ENCODE data around the gene CCND1. TPM values are rescaled to one million over a fixed set of nuclear protein-coding genes. Genes with fewer than 3 reads are reported as not detected.

Gene CCND1
- total RNA-seq, 5 donors from 2014 or later (not counting 1 experiment from before 2014, with no cell fraction given): 1.0 to 4.2 (median 2.8) TPM

DNA sequence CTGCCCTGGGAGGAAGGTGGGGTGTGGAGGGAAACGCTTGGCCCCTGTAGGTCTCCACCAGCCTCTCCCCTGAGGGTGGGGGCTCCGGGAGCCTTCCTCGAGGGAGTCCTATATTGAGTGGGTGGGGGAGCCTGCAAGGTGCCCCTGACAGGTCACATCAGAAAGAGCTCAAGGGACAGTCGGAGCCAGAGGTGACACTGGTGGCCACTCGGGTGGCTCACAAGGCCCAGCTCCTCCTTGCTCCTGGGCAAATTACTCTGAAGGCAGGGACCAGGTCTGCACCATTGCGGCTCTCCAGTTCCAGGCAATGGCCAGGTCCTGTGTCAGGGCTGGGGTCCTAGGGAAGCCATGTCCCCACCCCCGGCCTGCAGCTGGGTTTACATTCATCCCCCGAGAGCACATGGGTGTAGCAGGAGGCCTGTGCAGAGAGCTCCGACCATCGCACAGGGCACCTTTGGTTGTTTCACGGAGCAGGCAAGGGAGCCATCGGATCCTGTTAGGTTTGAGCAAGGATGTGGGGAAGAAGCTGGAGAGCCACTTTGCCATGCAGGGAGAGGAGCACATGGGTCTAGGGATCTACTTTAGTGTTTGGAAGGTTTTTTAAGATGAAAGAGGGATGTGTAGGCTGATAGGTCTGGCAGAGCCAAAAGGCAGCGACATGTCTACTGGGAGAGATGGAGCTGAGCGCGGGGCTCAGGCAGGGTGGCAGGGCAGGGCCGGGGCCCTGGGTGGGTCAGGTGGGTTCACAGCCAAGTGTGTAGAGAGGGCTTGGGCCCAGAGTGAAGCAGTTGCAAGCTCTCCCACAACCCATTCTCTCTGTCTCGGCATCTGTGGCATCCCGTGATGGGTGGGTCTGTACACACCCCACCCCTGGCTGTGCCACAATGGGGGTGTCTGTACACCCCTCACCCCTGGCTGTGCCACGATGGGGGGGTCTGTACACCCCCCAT lies 14.8 kb downstream of the CCND1 start:
- Histone ChIP-seq H3K27me3 (replicated peaks in 1 of 2; ENCODE audit: control insufficient read depth in 2 of 2, extremely low read depth in 1 of 2, insufficient read depth in 2 of 2, low read length in 1 of 2) (no peaks in the 10 kb centered on the region), H3K4me3 (ENCODE audit: control insufficient read depth in 1 of 2, extremely low read depth in 1 of 2, low read length in 1 of 2) (no peak overlapping the region), H3K27ac (ENCODE audit: low read length) (no peak overlapping the region), H3K36me3 (ENCODE audit: control insufficient read depth in 2 of 2, extremely low read depth in 1 of 2, insufficient read depth in 1 of 2, low read length in 1 of 2) (peaks cover 0 to 3% of the 10 kb centered on the region in 2 donors), H3K4me1 (ENCODE audit: control insufficient read depth in 1 of 2, extremely low read depth in 1 of 2, insufficient read depth in 2 of 2, low read length in 2 of 2) (no peaks in the 10 kb centered on the region), H3K9me3 (no peaks in the 10 kb centered on the region)
- DNase-seq (no peak), ATAC-seq (replicated peaks in 1 of 4) (no peak)
- CTCF ChIA-PET: no interaction called here
- no peaks in the 10 kb centered on the region for H3K9me3 Mint-ChIP-seq
- no peaks in the 10 kb centered on the region for H3K27me3 Mint-ChIP-seq
- H3K4me1 Mint-ChIP-seq: no peaks in the 10 kb centered on the region
- POLR2A ChIA-PET: no interaction called here
- H3K36me3 Mint-ChIP-seq: peaks cover 2% of the 10 kb centered on the region
- no peak overlapping the region for H3K27ac Mint-ChIP-seq
- WGBS (ENCODE audit: insufficient coverage): 92% methylated on average over 12 of the region's 19 CpGs
- no peak overlapping the region for H3K4me3 Mint-ChIP-seq

DNA sequence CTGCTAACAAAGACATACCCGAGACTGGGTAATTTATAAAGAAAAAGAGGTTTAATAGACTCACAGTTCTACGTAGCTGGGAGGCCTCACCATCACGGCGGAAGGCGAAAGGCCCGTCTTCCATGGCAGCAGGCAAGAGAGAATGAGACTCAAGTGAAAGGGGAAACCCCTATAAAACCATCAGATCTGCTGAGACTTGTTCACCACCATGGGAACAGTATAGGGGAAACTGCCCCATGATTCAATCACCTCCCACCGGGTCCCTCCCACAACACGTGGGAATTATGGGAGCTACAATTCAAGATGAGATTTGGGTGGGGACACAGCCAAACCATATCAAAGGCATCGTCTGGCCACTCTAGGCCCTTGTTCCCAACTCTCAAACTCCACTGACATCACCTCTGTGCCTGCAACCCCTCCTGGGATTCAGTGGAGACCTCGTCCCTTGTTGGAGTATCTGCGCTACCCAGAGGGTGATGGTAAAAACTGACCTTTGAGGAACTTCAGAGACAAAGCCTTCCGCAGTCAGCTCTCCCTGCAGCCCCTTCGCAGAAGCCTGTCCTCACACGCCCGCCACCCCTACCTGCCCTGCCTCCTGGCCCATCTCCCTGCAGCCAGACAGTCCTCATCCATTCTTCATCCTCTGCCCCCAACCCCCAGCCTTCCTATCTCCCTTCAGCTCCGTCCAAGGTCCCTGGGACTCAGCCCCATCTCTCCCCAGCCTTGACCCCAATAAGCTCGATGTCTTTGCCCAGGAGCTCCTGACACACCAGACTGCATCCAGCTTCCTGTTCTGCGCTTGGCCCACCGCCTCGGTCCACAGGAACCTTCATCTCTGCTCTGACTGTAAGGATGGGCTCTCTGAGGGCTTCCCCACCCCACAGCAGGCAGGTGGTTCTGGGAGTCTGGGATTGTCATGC lies 15.8 kb downstream of the CCND1 start:
- Mint-ChIP-seq H3K36me3 (peaks cover 3% of the 10 kb centered on the region), H3K9me3 (no peaks in the 10 kb centered on the region), H3K4me3 (no peak overlapping the region), H3K27me3 (no peaks in the 10 kb centered on the region), H3K27ac (no peak overlapping the region), H3K4me1 (no peaks in the 10 kb centered on the region)
- H3K4me3 ChIP-seq (ENCODE audit: control insufficient read depth in 1 of 2, extremely low read depth in 1 of 2, low read length in 1 of 2): no peak overlapping the region
- H3K9me3 ChIP-seq: no peaks in the 10 kb centered on the region
- peaks cover 0 to 3% of the 10 kb centered on the region in 2 donors for H3K36me3 ChIP-seq (ENCODE audit: control insufficient read depth in 2 of 2, extremely low read depth in 1 of 2, insufficient read depth in 1 of 2, low read length in 1 of 2)
- WGBS (ENCODE audit: insufficient coverage): 90% methylated on average over 9 of the region's 20 CpGs
- ChIA-PET POLR2A (no interaction called here), CTCF (no interaction called here)
- H3K27me3 ChIP-seq (replicated peaks in 1 of 2; ENCODE audit: control insufficient read depth in 2 of 2, extremely low read depth in 1 of 2, insufficient read depth in 2 of 2, low read length in 1 of 2): no peaks in the 10 kb centered on the region
- ATAC-seq (replicated peaks in 1 of 4) (no peak), DNase-seq (no peak)
- H3K27ac ChIP-seq (ENCODE audit: low read length): no peak overlapping the region
- H3K4me1 ChIP-seq (ENCODE audit: control insufficient read depth in 1 of 2, extremely low read depth in 1 of 2, insufficient read depth in 2 of 2, low read length in 2 of 2): no peaks in the 10 kb centered on the region

DNA sequence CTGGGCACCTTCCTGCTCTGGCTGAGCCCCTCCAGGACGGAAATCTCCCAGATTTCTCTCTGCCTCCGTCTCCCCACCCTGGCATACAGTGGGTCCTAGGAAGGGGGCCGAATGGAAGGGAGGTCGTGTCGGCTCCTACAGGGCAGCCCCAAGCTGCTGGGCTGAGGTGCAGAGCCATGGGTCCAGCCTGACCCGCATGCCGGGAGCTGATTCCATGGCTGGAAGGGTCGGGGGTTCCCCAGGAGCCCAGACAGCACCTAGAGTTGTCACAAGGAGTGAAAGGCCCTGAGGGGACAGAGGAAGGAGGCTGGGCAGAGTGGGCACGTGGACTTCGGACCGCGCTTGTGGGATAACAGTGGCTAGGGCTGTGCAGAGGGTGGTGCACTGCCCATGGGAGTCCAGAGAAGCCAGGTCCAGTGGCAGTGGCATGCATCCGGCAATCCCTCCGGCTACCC lies 16.5 kb downstream of the CCND1 start:
- no peak for ATAC-seq (replicated peaks in 1 of 4)
- CTCF ChIA-PET: no interaction called here

DNA sequence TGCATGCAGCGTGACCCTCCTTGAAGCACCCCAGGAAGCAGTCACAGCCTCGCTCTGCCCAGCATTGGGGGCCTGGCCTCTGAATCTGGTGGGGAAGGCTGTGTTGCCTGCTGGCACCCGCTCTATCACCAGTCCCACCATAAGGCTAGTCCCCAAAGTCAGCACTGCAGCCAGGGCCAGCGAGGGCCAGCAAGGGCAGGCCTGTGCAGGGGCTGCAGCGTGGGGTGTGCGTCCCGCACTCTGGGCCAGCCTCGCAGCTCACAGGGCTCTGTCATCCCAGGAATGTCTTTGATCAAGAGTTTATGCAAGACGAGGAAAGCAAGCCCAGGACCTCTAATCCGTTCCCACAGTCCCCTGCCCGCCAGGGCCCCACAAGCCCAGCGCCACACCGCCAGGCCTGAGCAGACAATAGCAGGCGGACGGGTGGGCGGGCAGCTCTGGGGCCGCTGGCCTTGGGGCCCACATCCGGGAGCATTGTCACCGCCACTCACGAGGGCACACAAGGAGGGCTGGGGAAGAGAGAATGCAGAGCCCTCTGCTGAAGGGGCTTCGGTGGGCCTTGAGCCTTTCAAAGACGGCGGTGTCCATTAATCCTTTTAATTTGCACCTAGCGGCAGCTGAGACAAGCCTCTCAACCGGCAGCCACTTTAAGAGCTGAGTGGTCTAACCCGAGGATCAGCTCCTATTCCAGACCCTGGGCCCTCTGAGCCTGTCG lies 17.1 kb downstream of the CCND1 start:
- ChIA-PET CTCF (no interaction called here), POLR2A (no interaction called here)
- H3K9me3 Mint-ChIP-seq: no peaks in the 10 kb centered on the region
- Histone ChIP-seq H3K9me3 (no peaks in the 10 kb centered on the region), H3K36me3 (ENCODE audit: control insufficient read depth in 2 of 2, extremely low read depth in 1 of 2, insufficient read depth in 1 of 2, low read length in 1 of 2) (peaks cover 0 to 3% of the 10 kb centered on the region in 2 donors), H3K4me1 (ENCODE audit: control insufficient read depth in 1 of 2, extremely low read depth in 1 of 2, insufficient read depth in 2 of 2, low read length in 2 of 2) (no peaks in the 10 kb centered on the region), H3K27me3 (replicated peaks in 1 of 2; ENCODE audit: control insufficient read depth in 2 of 2, extremely low read depth in 1 of 2, insufficient read depth in 2 of 2, low read length in 1 of 2) (no peaks in the 10 kb centered on the region), H3K27ac (ENCODE audit: low read length) (no peak overlapping the region), H3K4me3 (ENCODE audit: control insufficient read depth in 1 of 2, extremely low read depth in 1 of 2, low read length in 1 of 2) (no peak overlapping the region)
- H3K4me3 Mint-ChIP-seq: no peak overlapping the region
- no peaks in the 10 kb centered on the region for H3K27me3 Mint-ChIP-seq
- no peaks in the 10 kb centered on the region for H3K4me1 Mint-ChIP-seq
- no peak for ATAC-seq (replicated peaks in 1 of 4)
- no peak overlapping the region for H3K27ac Mint-ChIP-seq
- WGBS (ENCODE audit: insufficient coverage): 85% methylated on average over 18 of the region's 27 CpGs
- peaks cover 7% of the 10 kb centered on the region for H3K36me3 Mint-ChIP-seq
- no peak for DNase-seq

More for the DNA sequence above, 16.5 kb downstream of the CCND1 start:
- H3K4me1 ChIP-seq (ENCODE audit: control insufficient read depth in 1 of 2, extremely low read depth in 1 of 2, insufficient read depth in 2 of 2, low read length in 2 of 2): no peaks in the 10 kb centered on the region
- Mint-ChIP-seq H3K27ac (no peak overlapping the region), H3K36me3 (peaks cover 7% of the 10 kb centered on the region), H3K9me3 (no peaks in the 10 kb centered on the region), H3K27me3 (no peaks in the 10 kb centered on the region), H3K4me3 (no peak overlapping the region), H3K4me1 (no peaks in the 10 kb centered on the region)
- no peak for DNase-seq
- H3K27ac ChIP-seq (ENCODE audit: low read length): no peak overlapping the region
- H3K4me3 ChIP-seq (ENCODE audit: control insufficient read depth in 1 of 2, extremely low read depth in 1 of 2, low read length in 1 of 2): no peak overlapping the region
- POLR2A ChIA-PET: no interaction called here
- no peaks in the 10 kb centered on the region for H3K9me3 ChIP-seq
- WGBS (ENCODE audit: insufficient coverage): 90% methylated on average over 11 of the region's 14 CpGs
- H3K36me3 ChIP-seq (ENCODE audit: control insufficient read depth in 2 of 2, extremely low read depth in 1 of 2, insufficient read depth in 1 of 2, low read length in 1 of 2): peaks cover 0 to 3% of the 10 kb centered on the region in 2 donors
- H3K27me3 ChIP-seq (replicated peaks in 1 of 2; ENCODE audit: control insufficient read depth in 2 of 2, extremely low read depth in 1 of 2, insufficient read depth in 2 of 2, low read length in 1 of 2): no peaks in the 10 kb centered on the region

DNA sequence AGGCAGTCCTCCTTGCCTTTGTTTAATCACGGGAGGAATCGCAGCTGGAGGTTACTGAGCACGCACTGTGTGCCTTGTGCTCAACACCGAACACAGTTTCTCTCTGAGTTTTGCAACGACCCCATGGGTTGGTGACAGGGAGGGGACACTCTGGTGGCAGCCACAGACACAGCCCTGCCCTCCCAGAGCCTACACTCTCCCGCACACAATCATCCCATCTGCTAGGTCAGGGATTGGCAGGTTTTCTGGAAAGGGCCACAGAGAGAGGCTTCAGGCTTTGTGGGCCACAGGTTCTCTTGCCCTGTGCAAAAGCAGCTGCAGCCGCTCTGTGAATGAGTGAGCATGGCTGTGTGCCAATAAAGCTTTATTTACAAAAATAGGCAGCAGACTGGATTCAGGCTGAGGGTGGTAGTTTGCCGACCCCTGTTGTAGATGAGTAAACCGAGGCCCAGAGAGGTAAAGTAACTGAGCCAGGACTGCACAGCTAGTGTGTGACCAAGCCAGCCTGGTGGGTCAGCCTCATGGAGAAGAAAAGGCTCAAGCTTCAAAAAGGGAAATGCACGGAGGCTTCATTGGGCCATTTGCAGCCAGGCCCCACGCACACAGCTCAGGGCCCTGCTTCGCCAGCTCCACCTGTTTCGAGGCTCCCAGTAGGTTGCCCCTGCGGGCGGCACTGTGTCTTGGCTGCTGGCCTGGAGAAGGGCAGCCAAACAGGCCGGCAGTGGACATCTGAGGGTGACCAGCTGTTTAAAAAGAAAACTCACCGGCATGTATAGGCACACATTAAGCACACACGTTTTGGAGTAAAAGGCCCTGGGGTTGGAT lies 17.9 kb downstream of the CCND1 start:
- Mint-ChIP-seq H3K36me3 (peaks cover 11% of the 10 kb centered on the region), H3K4me1 (no peaks in the 10 kb centered on the region), H3K27me3 (no peaks in the 10 kb centered on the region), H3K9me3 (no peaks in the 10 kb centered on the region), H3K4me3 (no peak overlapping the region), H3K27ac (no peak overlapping the region)
- ChIA-PET POLR2A (no interaction called here), CTCF (no interaction called here)
- Histone ChIP-seq H3K27me3 (replicated peaks in 1 of 2; ENCODE audit: control insufficient read depth in 2 of 2, extremely low read depth in 1 of 2, insufficient read depth in 2 of 2, low read length in 1 of 2) (no peaks in the 10 kb centered on the region), H3K4me3 (ENCODE audit: control insufficient read depth in 1 of 2, extremely low read depth in 1 of 2, low read length in 1 of 2) (no peak overlapping the region), H3K36me3 (ENCODE audit: control insufficient read depth in 2 of 2, extremely low read depth in 1 of 2, insufficient read depth in 1 of 2, low read length in 1 of 2) (peaks cover 3 to 5% of the 10 kb centered on the region in 2 donors), H3K9me3 (no peaks in the 10 kb centered on the region), H3K4me1 (ENCODE audit: control insufficient read depth in 1 of 2, extremely low read depth in 1 of 2, insufficient read depth in 2 of 2, low read length in 2 of 2) (no peaks in the 10 kb centered on the region), H3K27ac (ENCODE audit: low read length) (no peak overlapping the region)
- DNase-seq (no peak), ATAC-seq (replicated peaks in 1 of 4) (no peak)
- WGBS (ENCODE audit: insufficient coverage): 88% methylated on average over 17 of the region's 18 CpGs

Data from T-cell (primary cell).